H1 (cell line): ENCODE measurements around the gene CYP2C8. TPM values are rescaled to one million over a fixed set of nuclear protein-coding genes. Genes with fewer than 3 reads are reported as not detected.
"Not testable (repeated sequence)": the region's sequence is repeated elsewhere in the genome, so short reads cannot be mapped to it uniquely, and the experiment has no call there.

Experiments used
- CTCF ChIA-PET: fragments of 300-600 bp; sonication (Branson Sonifier 250); formaldehyde crosslinking; loops from one replicate; lab custom pipeline; 2021; ENCODE audit not compliant: partially characterized antibody; lab: Charles Lee
- POLR2A ChIA-PET: fragments of 300-600 bp; sonication (Branson Sonifier 250); formaldehyde crosslinking; loops from one replicate; lab custom pipeline; 2021; ENCODE audit warnings: inconsistent platforms; ENCODE audit not compliant: partially characterized antibody; lab: Charles Lee
- DNase-seq, 2 experiments: peaks; one replicate each; pipeline versions ENCODE4 v3.0.0 to v3.0.0-alpha.2; 2010 to 2022; ENCODE audit warnings: low spot score in 2 of 2, low read depth in 1 of 2, mixed read lengths in 1 of 2
- FAIRE-seq: peaks from 2 replicates; lab custom pipeline; 2011; peaks lifted over from hg19 to GRCh38; lab: Jason Lieb, UNC
- H2AFZ ChIP-seq: 2 replicates; pipeline ENCODE4 v1.8.1; 2012; ENCODE audit warnings: low read length, inconsistent platforms
- H2AK5ac ChIP-seq: 2 replicates; pipeline ENCODE4 v1.6.1; 2013; ENCODE audit warnings: low read depth, low read length
- H2BK120ac ChIP-seq: replicated peaks from 2 replicates; pipeline ENCODE3; 2013; ENCODE audit warnings: low read depth, low read length, inconsistent platforms
- H2BK12ac ChIP-seq: 2 replicates; pipeline ENCODE4 v1.6.1; 2013; ENCODE audit warnings: low read depth, low read length
- H2BK15ac ChIP-seq: 2 replicates; pipeline ENCODE4 v1.6.1; 2013; ENCODE audit warnings: low read length
- H2BK20ac ChIP-seq: 2 replicates; pipeline ENCODE4 v1.6.1; 2013; ENCODE audit warnings: low read length
- H2BK5ac ChIP-seq: 2 replicates; pipeline ENCODE4 v1.6.1; 2013; ENCODE audit warnings: low read depth, low read length
- H3K14ac ChIP-seq: 2 replicates; pipeline ENCODE4 v1.6.1; 2013; ENCODE audit warnings: inconsistent platforms; ENCODE audit not compliant: insufficient read length
- H3K18ac ChIP-seq: 2 replicates; pipeline ENCODE4 v1.6.1; 2013; ENCODE audit warnings: low read length; ENCODE audit errors: extremely low read depth
- H3K23ac ChIP-seq: 2 replicates; pipeline ENCODE4 v1.6.1; 2013; ENCODE audit warnings: inconsistent platforms; ENCODE audit not compliant: insufficient read length
- H3K23me2 ChIP-seq: 2 replicates; pipeline ENCODE4 v1.6.1; 2013; ENCODE audit warnings: low read depth, low read length
- H3K27ac ChIP-seq: 2 replicates; pipeline ENCODE4 v1.6.1; 2011; ENCODE audit warnings: low read depth, low read length, inconsistent platforms
- H3K27me3 ChIP-seq, 4 experiments: replicated peaks in 1 of 4; 1 replicate in 1 of 4; 2 replicates in 3 of 4; pipeline versions ENCODE4 v1.6.1 to v1.8.1; 2011 to 2013; ENCODE audit warnings: low read length in 3 of 4, mild to moderate bottlenecking in 3 of 4, inconsistent platforms in 2 of 4, mixed read lengths in 2 of 4, moderate library complexity in 1 of 4; ENCODE audit not compliant: control insufficient read depth in 3 of 4, insufficient read depth in 3 of 4; ENCODE audit errors: extremely low read depth in 1 of 4
- H3K36me3 ChIP-seq, 4 experiments: 2 replicates each; pipeline versions ENCODE4 v1.6.1 to v1.8.1; 2011 to 2013; ENCODE audit warnings: mild to moderate bottlenecking in 4 of 4, low read length in 3 of 4, moderate library complexity in 2 of 4, control low read depth in 1 of 4, inconsistent platforms in 1 of 4; ENCODE audit not compliant: insufficient read depth in 4 of 4, control insufficient read depth in 2 of 4
- H3K4ac ChIP-seq: replicated peaks from 2 replicates; pipeline ENCODE3; 2013; ENCODE audit warnings: low read length, low read depth, mixed read lengths, inconsistent platforms; ENCODE audit not compliant: insufficient read length
- H3K4me1 ChIP-seq, 4 experiments: replicated peaks in 1 of 4; 1 replicate in 1 of 4; 2 replicates in 3 of 4; pipeline versions ENCODE4 v1.6.1 to v1.8.1; 2011 to 2013; ENCODE audit warnings: low read length in 3 of 4, inconsistent platforms in 2 of 4, mixed read lengths in 1 of 4; ENCODE audit not compliant: insufficient read depth in 4 of 4, control insufficient read depth in 3 of 4
- H3K4me2 ChIP-seq, 2 experiments: 2 replicates each; pipeline versions ENCODE4 v1.6.1 to v1.8.1; 2011 to 2013; ENCODE audit warnings: low read depth in 2 of 2, low read length in 2 of 2, control low read depth in 1 of 2, inconsistent platforms in 1 of 2, mild to moderate bottlenecking in 1 of 2; ENCODE audit not compliant: insufficient read depth in 1 of 2
- H3K4me3 ChIP-seq, 4 experiments: fragments of 200-600, 300-600 bp in 1 of 4; sonication (generic), shearing (Covaris generic), sonication (Bioruptor Twin) in 1 of 4; 2 replicates each; pipeline versions ENCODE4 v1.5.1 to v1.8.1; 2011 to 2016; ENCODE audit warnings: low read length in 4 of 4, low read depth in 3 of 4, control low read depth in 2 of 4, inconsistent platforms in 2 of 4, mild to moderate bottlenecking in 2 of 4, mixed read lengths in 1 of 4, moderate library complexity in 1 of 4; ENCODE audit not compliant: insufficient read depth in 2 of 4; ENCODE audit errors: extremely low read depth in 1 of 4
- H3K56ac ChIP-seq: replicated peaks from 2 replicates; pipeline ENCODE3; 2013; ENCODE audit warnings: low read depth, mild to moderate bottlenecking, mixed read lengths, low read length, inconsistent platforms; ENCODE audit not compliant: insufficient read length
- H3K79me1 ChIP-seq: 2 replicates; pipeline ENCODE4 v1.6.1; 2013; ENCODE audit warnings: low read depth, low read length, control low read depth
- H3K79me2 ChIP-seq, 2 experiments: 2 replicates each; pipeline versions ENCODE4 v1.6.1 to v1.8.1; 2012 to 2013; ENCODE audit warnings: low read length in 2 of 2, mild to moderate bottlenecking in 2 of 2, inconsistent platforms in 1 of 2; ENCODE audit not compliant: insufficient read depth in 2 of 2, control insufficient read depth in 1 of 2
- H3K9ac ChIP-seq, 4 experiments: replicated peaks in 1 of 4; 1 replicate in 1 of 4; 2 replicates in 3 of 4; pipeline versions ENCODE4 v1.6.1 to v1.8.1; 2011 to 2013; ENCODE audit warnings: low read depth in 3 of 4, low read length in 3 of 4, control low read depth in 2 of 4, mild to moderate bottlenecking in 2 of 4, moderate library complexity in 2 of 4, inconsistent platforms in 1 of 4; ENCODE audit errors: extremely low read depth in 1 of 4
- H3K9me3 ChIP-seq, 2 experiments: 2 replicates each; pipeline versions ENCODE4 v1.6.1 to v1.8.1; 2012 to 2013; ENCODE audit warnings: mild to moderate bottlenecking in 2 of 2, moderate library complexity in 2 of 2, control low read depth in 1 of 2, inconsistent platforms in 1 of 2, low read depth in 1 of 2, low read length in 1 of 2, mixed read lengths in 1 of 2; ENCODE audit not compliant: insufficient read depth in 2 of 2
- H4K20me1 ChIP-seq, 2 experiments: replicated peaks in 1 of 2; 2 replicates each; pipeline versions ENCODE3 to v1.8.1; 2011 to 2013; ENCODE audit warnings: inconsistent platforms in 2 of 2, low read length in 2 of 2, mild to moderate bottlenecking in 1 of 2; ENCODE audit not compliant: insufficient read depth in 2 of 2, control insufficient read depth in 1 of 2
- H4K5ac ChIP-seq: 2 replicates; pipeline ENCODE4 v1.6.1; 2013; ENCODE audit warnings: low read length, low read depth, mixed read lengths, inconsistent platforms; ENCODE audit not compliant: insufficient read length
- H4K8ac ChIP-seq: 2 replicates; pipeline ENCODE4 v1.8.0; 2013; ENCODE audit warnings: mild to moderate bottlenecking, moderate library complexity, low read length, inconsistent platforms; ENCODE audit not compliant: insufficient read depth; ENCODE audit errors: extremely low read depth
- H4K91ac ChIP-seq: replicated peaks from 2 replicates; pipeline ENCODE3; 2013; ENCODE audit warnings: low read length, mixed read lengths, inconsistent platforms; ENCODE audit not compliant: insufficient read length
- WGBS, 2 experiments: shearing (Covaris generic) in 1 of 2; methylation state at CpG; one replicate each; pipeline versions ENCODE4 v1.1.6 to v1.1.7; 2013 to 2015; ENCODE audit warnings: low lambda C conversion rate in 2 of 2, mixed read lengths in 2 of 2, inconsistent platforms in 1 of 2, low coverage in 1 of 2, missing lambda C conversion rate in 1 of 2; ENCODE audit not compliant: insufficient replicate concordance in 2 of 2, insufficient coverage in 1 of 2, insufficient read length in 1 of 2; ENCODE audit errors: extremely low coverage in 1 of 2, missing lambda C conversion rate in 1 of 2; 5-methylcytosine and 5-hydroxymethylcytosine counted together
- polyA plus RNA-seq, 7 experiments: library from polyadenylated mRNA; depleted of rRNA in 3 of 7; stranded (reverse) in 5 of 7; unstranded in 2 of 7; fragments of >200 nt in 5 of 7; fragments of 200-250 nt in 2 of 7; gene quantifications; 1 replicate in 5 of 7; 2 replicates in 1 of 7; 4 replicates in 1 of 7; pipeline versions ENCODE4 v1.2.1 to v1.2.3, GENCODE V29; 2011 to 2013; ENCODE audit warnings: missing spikeins in 2 of 7, mixed read lengths in 2 of 7
- total RNA-seq: library from RNA; stranded (reverse); fragmentation: NEBNext Ultra II Directional; extraction: Animal tissue kit (Norgen Biotek cat#: 25700); gene quantifications from 2 replicates; pipeline ENCODE4 v1.2.1, GENCODE V29; 2021

CYP2C8 gene
- total and polyA plus RNA-seq, 2 of the 8 experiments (the other 6 are each of a cell fraction or from before 2014, with no cell fraction given): 0.32 to 0.89 TPM

DNA sequence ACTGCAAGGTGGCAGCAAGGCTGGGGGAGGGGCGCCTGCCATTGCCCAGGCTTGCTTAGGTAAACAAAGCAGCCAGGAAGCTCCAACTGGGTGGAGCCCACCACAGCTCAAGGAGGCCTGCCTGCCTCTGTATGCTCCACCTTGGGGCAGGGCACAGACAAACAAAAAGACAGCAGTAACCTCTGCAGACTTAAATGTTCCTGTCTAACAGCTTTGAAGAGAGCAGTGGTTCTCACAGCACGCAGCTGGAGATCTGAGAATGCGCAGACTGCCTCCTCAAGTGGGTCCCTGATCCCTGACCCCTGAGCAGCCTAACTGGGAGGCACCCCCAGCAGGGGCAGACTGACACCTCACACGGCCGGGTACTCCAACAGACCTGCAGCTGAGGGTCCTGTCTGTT lies 10.3 kb upstream of the CYP2C8 start:
- H3K79me1 ChIP-seq, H3K27ac ChIP-seq, H3K4me3 ChIP-seq, H4K8ac ChIP-seq, H2BK15ac ChIP-seq, CTCF ChIA-PET, H2BK20ac ChIP-seq, H4K5ac ChIP-seq, POLR2A ChIA-PET, FAIRE-seq, H3K18ac ChIP-seq, H2BK12ac ChIP-seq, H3K4ac ChIP-seq, H3K9ac ChIP-seq, H3K36me3 ChIP-seq, H2AK5ac ChIP-seq, H3K56ac ChIP-seq, H2AFZ ChIP-seq, H3K27me3 ChIP-seq, DNase-seq, H4K20me1 ChIP-seq, H3K4me1 ChIP-seq, H2BK120ac ChIP-seq, H3K79me2 ChIP-seq, H3K23ac ChIP-seq, H2BK5ac ChIP-seq, H3K4me2 ChIP-seq, H3K23me2 ChIP-seq, H3K14ac ChIP-seq, H4K91ac ChIP-seq: not testable (repeated sequence)
- WGBS, 2 experiments: 89% methylated on average over 4 of the region's 5 CpGs; no CpG with 5 or more reads in 1 of the 2 experiments
- peaks cover 4 to 11% of the 10 kb centered on the region in 2 experiments; a peak in 3 of 4 replicates for H3K9me3 ChIP-seq
